Measurements from ENCODE around the gene WNT9B. TPM values are rescaled to one million over a fixed set of nuclear protein-coding genes. Genes with fewer than 3 reads are reported as not detected.

The WNT9B gene
- total RNA-seq, 1 donor from 2014 or later = not detected

GRCh38 chr17:46820592-46821450, 30.6 kb upstream of the WNT9B start:
- no peaks in the 10 kb centered on the region for H3K36me3 ChIP-seq (ENCODE audit: control insufficient read depth, insufficient read depth, low read length)
- peaks cover 49% of the 10 kb centered on the region for H3K27me3 ChIP-seq (ENCODE audit: control insufficient read depth, insufficient read depth, low read length)
- no peak for TF ChIP-seq CTCF (IDR thresholded peaks at IDR 0.05; ENCODE audit: insufficient read depth, low read length, severe bottlenecking)
- DNase-seq (ENCODE audit: low read depth) = no peak
- FAIRE-seq = no peak
- H3K4me3 ChIP-seq (ENCODE audit: low read depth, low read length) = no peak overlapping the region

GRCh38 chr17:46821482-46822387, 29.6 kb upstream of the WNT9B start:
- TF ChIP-seq CTCF (IDR thresholded peaks at IDR 0.05; ENCODE audit: insufficient read depth, low read length, severe bottlenecking) = no peak
- DNase-seq (ENCODE audit: low read depth) = no peak
- Histone ChIP-seq H3K27me3 (ENCODE audit: control insufficient read depth, insufficient read depth, low read length) (peaks cover 44% of the 10 kb centered on the region), H3K4me3 (ENCODE audit: low read depth, low read length) (no peak overlapping the region), H3K36me3 (ENCODE audit: control insufficient read depth, insufficient read depth, low read length) (no peaks in the 10 kb centered on the region)
- FAIRE-seq = no peak

GRCh38 chr17:46822388-46822921, 28.9 kb upstream of the WNT9B start:
- peak; percentile 85 for TF ChIP-seq CTCF (IDR thresholded peaks at IDR 0.05; ENCODE audit: insufficient read depth, low read length, severe bottlenecking)
- Histone ChIP-seq H3K4me3 (ENCODE audit: low read depth, low read length) (no peak overlapping the region), H3K27me3 (ENCODE audit: control insufficient read depth, insufficient read depth, low read length) (peaks cover 42% of the 10 kb centered on the region), H3K36me3 (ENCODE audit: control insufficient read depth, insufficient read depth, low read length) (no peaks in the 10 kb centered on the region)
- FAIRE-seq (no peak), DNase-seq (ENCODE audit: low read depth) (no peak)

GRCh38 chr17:46823657-46824056, 27.7 kb upstream of the WNT9B start:
- no peak for DNase-seq (ENCODE audit: low read depth)
- H3K36me3 ChIP-seq (ENCODE audit: control insufficient read depth, insufficient read depth, low read length) = no peaks in the 10 kb centered on the region
- FAIRE-seq = no peak
- peaks cover 35% of the 10 kb centered on the region for H3K27me3 ChIP-seq (ENCODE audit: control insufficient read depth, insufficient read depth, low read length)
- no peak overlapping the region for H3K4me3 ChIP-seq (ENCODE audit: low read depth, low read length)
- TF ChIP-seq CTCF (IDR thresholded peaks at IDR 0.05; ENCODE audit: insufficient read depth, low read length, severe bottlenecking) = no peak

- peaks cover 12% of the 10 kb centered on the region for H3K27me3 ChIP-seq (ENCODE audit: control insufficient read depth, insufficient read depth, low read length)
- FAIRE-seq (no peak), DNase-seq (ENCODE audit: low read depth) (no peak)
- no peak for TF ChIP-seq CTCF (IDR thresholded peaks at IDR 0.05; ENCODE audit: insufficient read depth, low read length, severe bottlenecking)
- no peaks in the 10 kb centered on the region for H3K36me3 ChIP-seq (ENCODE audit: control insufficient read depth, insufficient read depth, low read length)
- no peak overlapping the region for H3K4me3 ChIP-seq (ENCODE audit: low read depth, low read length)
Observed at GRCh38 chr17:46826116-46826515, 25.3 kb upstream of the WNT9B start.
